A673 (cell line): ENCODE data around the gene RERE. TPM values are rescaled to one million over a fixed set of nuclear protein-coding genes. Genes with fewer than 3 reads are reported as not detected.
A peak's percentile ranks its signal among the peaks of the same experiment; 100 is the strongest.

ENCODE experiments used
- BruUV-seq: library from RNA; stranded (reverse); fragments of 400-500 nt; replicated peaks from 2 replicates; lab custom pipeline; 2021; lab: Mats Ljungman, UMichigan
- CTCF ChIA-PET: fragments of 300-600 bp; sonication (Branson Sonifier 250); formaldehyde crosslinking; loops from one replicate; lab custom pipeline; 2022; ENCODE audit warnings: antibody characterized with exemption; lab: Charles Lee
- POLR2A ChIA-PET: fragments of 300-600 bp; sonication (Branson Sonifier 250); formaldehyde crosslinking; loops from one replicate; lab custom pipeline; 2022; ENCODE audit warnings: antibody characterized with exemption; ENCODE audit not compliant: low non-redundant PET; lab: Charles Lee
- DNase-seq: peaks from one replicate; pipeline ENCODE4 v3.0.0-alpha.2; 2015; ENCODE audit warnings: low spot score
- H3K27ac ChIP-seq: fragments of 200-600 bp; sonication (generic); 2 replicates; pipeline ENCODE4 v1.5.1; 2016; ENCODE audit warnings: mixed run types, low read depth, mild to moderate bottlenecking, mixed read lengths, antibody characterized with exemption, low read length; ENCODE audit not compliant: poor library complexity, severe bottlenecking
- H3K27me3 ChIP-seq: fragments of 200-600 bp; sonication (generic); replicated peaks from 2 replicates; pipeline ENCODE4 v1.6.1; 2017; ENCODE audit warnings: mixed run types, low read depth, mild to moderate bottlenecking, mixed read lengths, antibody characterized with exemption, low read length; ENCODE audit not compliant: insufficient read depth, poor library complexity
- H3K36me3 ChIP-seq: fragments of 200-600 bp; sonication (generic); 2 replicates; pipeline ENCODE4 v1.6.1; 2016; ENCODE audit warnings: mixed run types, mild to moderate bottlenecking, mixed read lengths, antibody characterized with exemption, low read length; ENCODE audit not compliant: insufficient read depth, poor library complexity, severe bottlenecking
- H3K4me1 ChIP-seq: fragments of 200-600 bp; sonication (generic); 2 replicates; pipeline ENCODE4 v1.6.1; 2017; ENCODE audit warnings: mixed run types, mild to moderate bottlenecking, mixed read lengths, antibody characterized with exemption, low read length; ENCODE audit not compliant: insufficient read depth, poor library complexity, severe bottlenecking
- H3K4me3 ChIP-seq: fragments of 200-600 bp; sonication (generic); 2 replicates; pipeline ENCODE4 v1.5.1; 2016; ENCODE audit warnings: low read depth, mixed run types, mild to moderate bottlenecking, mixed read lengths, low read length; ENCODE audit not compliant: poor library complexity, severe bottlenecking
- H3K9me3 ChIP-seq: fragments of 200-600 bp; sonication (generic); 2 replicates; pipeline ENCODE4 v1.6.1; 2016; ENCODE audit warnings: mixed run types, low read depth, mild to moderate bottlenecking, mixed read lengths, antibody characterized with exemption, low read length; ENCODE audit not compliant: poor library complexity, severe bottlenecking
- EZH2 ChIP-seq: fragments of 200-600 bp; sonication (generic); IDR thresholded peaks from 2 replicates; pipeline ENCODE4 v1.6.1; 2017; ENCODE audit warnings: borderline replicate concordance, low read depth, mild to moderate bottlenecking, mixed read lengths, antibody characterized with exemption, low read length; ENCODE audit not compliant: poor library complexity, severe bottlenecking
- intact Hi-C: fragments of 100-400 bp; cut with micrococcal nuclease; formaldehyde crosslinking; loops from one replicate; pipeline ENCODE4 v1.10.0; 2022; ENCODE audit not compliant: unreplicated experiment
- total RNA-seq: library from RNA; stranded (reverse); gene quantifications from 2 replicates; pipeline ENCODE4 v1.2.3, GENCODE V29; 2021
- TF ChIP-seq, protein P1 (sequence below): fragments of 300-800, 200-600 bp; sonication (generic); conservative IDR thresholded peaks from 2 replicates; pipeline ENCODE4 v1.5.1; 2017; ENCODE audit warnings: low read depth, mild to moderate bottlenecking, antibody characterized with exemption, low read length, moderate library complexity, mixed read lengths

The RERE gene
- total RNA-seq, 1 experiment from 2014 or later, result 188 TPM

DNA sequence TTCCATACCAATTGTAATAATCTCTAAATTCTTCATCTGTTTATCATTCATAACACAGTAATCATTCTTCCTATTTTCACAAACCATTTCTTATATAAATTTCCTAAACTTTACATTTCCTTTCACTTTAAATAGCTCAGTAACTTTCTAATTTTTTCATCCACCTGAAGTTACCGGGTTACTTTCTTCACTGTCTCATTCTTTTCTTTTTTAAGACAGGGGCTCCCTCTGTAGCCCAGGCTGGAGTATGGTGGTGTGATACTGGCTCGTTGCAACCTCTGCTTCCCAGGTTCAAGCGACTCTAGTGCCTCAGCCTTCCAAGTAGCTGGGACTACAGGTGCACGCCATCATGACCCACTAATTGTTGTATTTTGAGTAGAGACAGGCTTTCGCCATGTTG, 41.3 kb downstream of the RERE start:
- Histone ChIP-seq H3K9me3 (no peaks in the 10 kb centered on the region), H3K4me3 (no peak overlapping the region), H3K4me1 (no peaks in the 10 kb centered on the region), H3K27ac (no peak overlapping the region), H3K27me3 (no peaks in the 10 kb centered on the region), H3K36me3 (no peaks in the 10 kb centered on the region)
- TF ChIP-seq, protein P1, sequence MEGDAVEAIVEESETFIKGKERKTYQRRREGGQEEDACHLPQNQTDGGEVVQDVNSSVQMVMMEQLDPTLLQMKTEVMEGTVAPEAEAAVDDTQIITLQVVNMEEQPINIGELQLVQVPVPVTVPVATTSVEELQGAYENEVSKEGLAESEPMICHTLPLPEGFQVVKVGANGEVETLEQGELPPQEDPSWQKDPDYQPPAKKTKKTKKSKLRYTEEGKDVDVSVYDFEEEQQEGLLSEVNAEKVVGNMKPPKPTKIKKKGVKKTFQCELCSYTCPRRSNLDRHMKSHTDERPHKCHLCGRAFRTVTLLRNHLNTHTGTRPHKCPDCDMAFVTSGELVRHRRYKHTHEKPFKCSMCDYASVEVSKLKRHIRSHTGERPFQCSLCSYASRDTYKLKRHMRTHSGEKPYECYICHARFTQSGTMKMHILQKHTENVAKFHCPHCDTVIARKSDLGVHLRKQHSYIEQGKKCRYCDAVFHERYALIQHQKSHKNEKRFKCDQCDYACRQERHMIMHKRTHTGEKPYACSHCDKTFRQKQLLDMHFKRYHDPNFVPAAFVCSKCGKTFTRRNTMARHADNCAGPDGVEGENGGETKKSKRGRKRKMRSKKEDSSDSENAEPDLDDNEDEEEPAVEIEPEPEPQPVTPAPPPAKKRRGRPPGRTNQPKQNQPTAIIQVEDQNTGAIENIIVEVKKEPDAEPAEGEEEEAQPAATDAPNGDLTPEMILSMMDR, result peak; percentile 32
- no peak for TF ChIP-seq EZH2
- ChIA-PET CTCF (interaction anchor here (0.6 to 0.7 kb wide), 6 partner anchors 15 to 400 kb away, joined by 3 to 18 read pairs (median 6); no protein-coding TSS in a partner anchor), POLR2A (no interaction called here)
- DNase-seq, result peak; percentile 27
- intact Hi-C loops, result no loop called here
- no TSS peak for BruUV-seq

DNA sequence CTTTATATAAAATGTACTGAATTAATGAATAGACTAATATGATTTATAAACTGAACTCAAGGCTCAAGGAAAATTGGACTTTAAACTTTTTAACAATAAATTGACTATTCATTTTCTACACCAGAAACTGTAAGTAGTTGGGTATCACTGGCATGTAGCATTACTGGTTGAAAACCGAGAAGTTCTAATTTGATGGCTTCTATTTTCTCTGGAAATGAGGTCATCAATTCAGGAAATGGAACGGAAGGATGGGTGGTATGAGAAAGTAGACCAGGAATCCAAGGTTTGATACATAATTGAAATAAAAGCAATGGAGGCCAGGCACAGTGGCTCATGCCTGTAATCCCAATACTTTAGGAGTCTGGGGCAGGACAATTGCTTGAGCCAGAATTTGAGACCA, 50.4 kb downstream of the RERE start:
- Histone ChIP-seq H3K4me1 (peaks cover 25% of the 10 kb centered on the region), H3K36me3 (no peaks in the 10 kb centered on the region), H3K27ac (no peak overlapping the region), H3K4me3 (no peak overlapping the region), H3K27me3 (no peaks in the 10 kb centered on the region), H3K9me3 (no peaks in the 10 kb centered on the region)
- BruUV-seq, result no TSS peak
- TF ChIP-seq EZH2, result no peak
- TF ChIP-seq, protein P1, result no peak
- ChIA-PET CTCF (interaction anchor here (0.7 kb wide), 2 partner anchors 45 to 75 kb away, joined by 4 to 8 read pairs; no protein-coding TSS in a partner anchor), POLR2A (interaction anchor here (0.6 kb wide), 1 partner anchor 163 kb away, joined by 6 read pairs; no protein-coding TSS in a partner anchor)
- DNase-seq, result peak; percentile 71
- intact Hi-C loops, result no loop called here

DNA sequence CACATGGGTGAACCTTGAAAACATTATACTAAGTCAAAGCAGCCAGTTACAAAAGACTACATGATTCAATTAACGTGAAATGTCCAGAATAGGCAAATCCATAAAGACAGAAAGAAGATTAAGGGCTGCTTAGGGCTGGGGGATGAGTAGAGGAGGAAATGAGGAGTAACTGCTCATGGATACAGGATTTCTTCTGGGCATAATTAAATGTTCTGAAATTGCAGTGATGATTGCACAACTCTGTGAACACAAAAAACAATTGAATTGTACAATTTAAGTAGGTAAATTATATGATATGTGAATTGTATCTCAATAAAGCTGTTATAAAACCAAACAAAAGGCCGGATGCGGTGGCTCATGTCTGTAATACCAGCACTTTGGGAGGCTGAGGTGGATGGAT, 52.2 kb downstream of the RERE start:
- Histone ChIP-seq H3K27ac (peak overlapping the region; percentile 5), H3K4me3 (no peak overlapping the region), H3K4me1 (peaks cover 25% of the 10 kb centered on the region), H3K9me3 (no peaks in the 10 kb centered on the region), H3K36me3 (no peaks in the 10 kb centered on the region), H3K27me3 (no peaks in the 10 kb centered on the region)
- CTCF ChIA-PET, result no interaction called here
- DNase-seq, result peak; percentile 86
- TF ChIP-seq, protein P1, result no peak
- no peak for TF ChIP-seq EZH2
- POLR2A ChIA-PET, result interaction anchor here (0.6 kb wide), 1 partner anchor 16 kb away, joined by 4 read pairs; no protein-coding TSS in a partner anchor
- BruUV-seq, result no TSS peak
- intact Hi-C loops, result no loop called here
